Measurements from ENCODE around the gene TSPY3.
"Not testable (repeated sequence)": the region's sequence is repeated elsewhere in the genome, so short reads cannot be mapped to it uniquely, and the experiment has no call there.

Gene TSPY3, protein sequence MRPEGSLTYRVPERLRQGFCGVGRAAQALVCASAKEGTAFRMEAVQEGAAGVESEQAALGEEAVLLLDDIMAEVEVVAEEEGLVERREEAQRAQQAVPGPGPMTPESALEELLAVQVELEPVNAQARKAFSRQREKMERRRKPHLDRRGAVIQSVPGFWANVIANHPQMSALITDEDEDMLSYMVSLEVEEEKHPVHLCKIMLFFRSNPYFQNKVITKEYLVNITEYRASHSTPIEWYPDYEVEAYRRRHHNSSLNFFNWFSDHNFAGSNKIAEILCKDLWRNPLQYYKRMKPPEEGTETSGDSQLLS

DNA sequence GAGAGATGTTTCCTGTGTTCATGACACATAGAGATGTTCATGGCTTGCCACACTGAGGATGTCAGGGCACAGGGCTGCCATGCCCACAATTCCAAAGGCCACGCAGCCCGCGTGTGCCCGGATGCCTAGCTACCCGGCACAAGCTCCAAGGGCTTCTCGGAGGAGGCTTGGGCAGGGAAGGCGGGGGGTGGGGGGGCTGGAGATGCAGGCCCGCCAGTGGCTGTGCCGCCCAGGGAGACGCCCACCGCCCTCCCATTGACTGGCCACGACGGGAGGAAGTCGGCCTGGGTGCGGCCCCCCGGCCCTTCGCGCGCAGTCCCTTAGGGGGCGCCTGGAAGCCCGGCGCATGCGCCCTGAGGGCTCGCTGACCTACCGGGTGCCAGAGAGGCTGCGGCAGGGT lies at the start of gene TSPY3:
Gene TSPY3 (plus strand): TSS at position 301 of the 400 bp plus-strand sequence. CDS start 46 bp downstream, at position 347.
- DNase-seq (ENCODE audit: insufficient read length, low spot score); FAIRE-seq: not testable (repeated sequence)

DNA sequence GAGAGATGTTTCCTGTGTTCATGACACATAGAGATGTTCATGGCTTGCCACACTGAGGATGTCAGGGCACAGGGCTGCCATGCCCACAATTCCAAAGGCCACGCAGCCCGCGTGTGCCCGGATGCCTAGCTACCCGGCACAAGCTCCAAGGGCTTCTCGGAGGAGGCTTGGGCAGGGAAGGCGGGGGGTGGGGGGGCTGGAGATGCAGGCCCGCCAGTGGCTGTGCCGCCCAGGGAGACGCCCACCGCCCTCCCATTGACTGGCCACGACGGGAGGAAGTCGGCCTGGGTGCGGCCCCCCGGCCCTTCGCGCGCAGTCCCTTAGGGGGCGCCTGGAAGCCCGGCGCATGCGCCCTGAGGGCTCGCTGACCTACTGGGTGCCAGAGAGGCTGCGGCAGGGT lies 40.7 kb upstream of the TSPY3 start, which contains the start of gene TSPY8:
Gene TSPY8 (plus strand): TSS at position 301 of the 400 bp plus-strand sequence. CDS start 46 bp downstream, at position 347.
- not testable (repeated sequence) for DNase-seq (ENCODE audit: insufficient read length, low spot score); FAIRE-seq

DNA sequence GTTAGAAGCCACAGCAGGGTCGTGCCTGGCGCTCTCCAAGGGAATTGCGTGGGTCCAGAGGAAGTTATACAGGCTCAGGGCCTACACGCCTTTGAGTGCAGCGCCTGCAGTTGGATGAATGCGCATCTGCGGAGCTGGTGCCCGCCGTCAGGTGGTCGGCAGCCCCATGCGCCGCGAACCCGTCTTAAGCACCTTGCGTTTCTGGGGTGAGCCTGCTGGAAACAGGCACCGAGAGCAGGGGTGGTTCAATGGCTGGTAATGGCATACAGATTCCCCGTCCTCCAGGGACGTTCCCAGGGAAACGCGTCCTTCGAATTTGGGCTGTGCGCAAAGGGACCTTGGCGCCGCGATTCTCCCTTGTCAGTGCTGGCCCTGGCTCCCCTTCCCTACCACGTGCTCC lies 1.7 kb upstream of the TSPY3 start:
- not testable (repeated sequence) for FAIRE-seq; DNase-seq (ENCODE audit: insufficient read length, low spot score)

Data from D721Med (cell line).